Body of pancreas (tissue), 4 donors: Measurements from ENCODE around the gene LMO1.
A peak's percentile ranks its signal among the peaks of the same experiment; 100 is the strongest.

Source experiments
- CTCF ChIP-seq, 7 experiments: fragments of 450-650 bp in 4 of 7; fragments of 200-600 bp in 3 of 7; sonication (generic) in 3 of 7; IDR thresholded peaks; one replicate each; pipeline ENCODE4 v1.5.1; 2016 to 2019; ENCODE audit warnings: antibody characterized with exemption in 7 of 7
- POLR2A ChIP-seq, 3 donors: fragments of 450-650 bp; IDR thresholded peaks; one replicate each; pipeline ENCODE4 v1.6.1; 2016; ENCODE audit warnings: antibody characterized with exemption in 3 of 3, mild to moderate bottlenecking in 2 of 3

- peak; percentile 9 to 54 (median 45) for TF ChIP-seq CTCF (IDR thresholded peaks at IDR 0.05)
- no peak for TF ChIP-seq POLR2A (IDR thresholded peaks at IDR 0.05)
Measured at GRCh38 chr11:8209208-8209807, 54.4 kb downstream of the LMO1 start.
